Tibial nerve (tissue), 4 donors: ENCODE measurements around the gene MED23.

ENCODE experiments used
- EP300 ChIP-seq, 2 donors: sonication (generic); formaldehyde crosslinking; IDR thresholded peaks; one replicate each; pipeline ENCODE4 v1.6.1; 2017; ENCODE audit warnings: antibody characterized with exemption in 2 of 2, mild to moderate bottlenecking in 1 of 2
- POLR2A ChIP-seq, 2 donors: fragments of 450-650 bp; IDR thresholded peaks; one replicate each; pipeline ENCODE4 v1.6.1; 2017; ENCODE audit warnings: antibody characterized with exemption in 2 of 2, mild to moderate bottlenecking in 2 of 2, moderate library complexity in 2 of 2
- TF ChIP-seq, protein P1 (sequence below), 5 experiments: fragments of 200-600 bp in 3 of 5; fragments of 450-650 bp in 2 of 5; sonication (generic) in 3 of 5; IDR thresholded peaks; one replicate each; pipeline ENCODE4 v1.5.1; 2016 to 2019; ENCODE audit warnings: antibody characterized with exemption in 5 of 5, mild to moderate bottlenecking in 3 of 5, moderate library complexity in 2 of 5

DNA sequence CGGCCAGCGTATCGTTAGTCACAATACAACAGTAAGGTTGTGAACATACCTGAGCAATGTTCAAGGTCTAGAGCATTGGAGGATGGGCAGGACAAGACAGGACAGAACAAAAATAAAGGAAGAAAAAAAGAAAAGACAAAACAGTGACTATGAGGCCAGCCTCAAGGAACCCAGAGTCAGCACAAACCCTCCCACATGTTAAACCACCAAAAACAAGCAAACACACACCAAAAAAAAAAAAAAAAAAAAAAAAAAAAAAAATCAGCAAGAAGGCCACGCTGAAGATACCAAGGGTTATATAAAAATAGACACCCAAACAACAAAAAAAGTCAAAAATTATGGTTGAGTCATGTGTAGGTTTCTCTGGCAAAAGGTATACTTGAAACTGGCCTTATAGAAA, 12.8 kb downstream of the MED23 start:
- TF ChIP-seq, protein P1, sequence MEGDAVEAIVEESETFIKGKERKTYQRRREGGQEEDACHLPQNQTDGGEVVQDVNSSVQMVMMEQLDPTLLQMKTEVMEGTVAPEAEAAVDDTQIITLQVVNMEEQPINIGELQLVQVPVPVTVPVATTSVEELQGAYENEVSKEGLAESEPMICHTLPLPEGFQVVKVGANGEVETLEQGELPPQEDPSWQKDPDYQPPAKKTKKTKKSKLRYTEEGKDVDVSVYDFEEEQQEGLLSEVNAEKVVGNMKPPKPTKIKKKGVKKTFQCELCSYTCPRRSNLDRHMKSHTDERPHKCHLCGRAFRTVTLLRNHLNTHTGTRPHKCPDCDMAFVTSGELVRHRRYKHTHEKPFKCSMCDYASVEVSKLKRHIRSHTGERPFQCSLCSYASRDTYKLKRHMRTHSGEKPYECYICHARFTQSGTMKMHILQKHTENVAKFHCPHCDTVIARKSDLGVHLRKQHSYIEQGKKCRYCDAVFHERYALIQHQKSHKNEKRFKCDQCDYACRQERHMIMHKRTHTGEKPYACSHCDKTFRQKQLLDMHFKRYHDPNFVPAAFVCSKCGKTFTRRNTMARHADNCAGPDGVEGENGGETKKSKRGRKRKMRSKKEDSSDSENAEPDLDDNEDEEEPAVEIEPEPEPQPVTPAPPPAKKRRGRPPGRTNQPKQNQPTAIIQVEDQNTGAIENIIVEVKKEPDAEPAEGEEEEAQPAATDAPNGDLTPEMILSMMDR (IDR thresholded peaks at IDR 0.05): no peak
- no peak for TF ChIP-seq POLR2A (IDR thresholded peaks at IDR 0.05)
- TF ChIP-seq EP300 (IDR thresholded peaks at IDR 0.05): no peak
